Neutrophil (primary cell): Measurements from ENCODE around the gene CNDP1.

Source experiments
- H3K27ac ChIP-seq: fragments of 200-600 bp; sonication (generic); 2 replicates; pipeline ENCODE4 v1.5.1; 2016; ENCODE audit warnings: mild to moderate bottlenecking, moderate library complexity
- H3K27me3 ChIP-seq: fragments of 200-600 bp; sonication (generic); 2 replicates; pipeline ENCODE4 v1.6.0; 2016; ENCODE audit warnings: mild to moderate bottlenecking
- H3K36me3 ChIP-seq: fragments of 200-600 bp; sonication (generic); 2 replicates; pipeline ENCODE4 v1.5.1; 2017
- H3K4me1 ChIP-seq, 2 experiments: fragments of 200-600 bp in 1 of 2; sonication (generic) in 1 of 2; 1 replicate in 1 of 2; 2 replicates in 1 of 2; pipeline versions ENCODE4 v1.5.1 to v1.6.1; 2013 to 2016; ENCODE audit warnings: low read depth in 1 of 2, low read length in 1 of 2, mild to moderate bottlenecking in 1 of 2, moderate library complexity in 1 of 2; ENCODE audit not compliant: control insufficient read depth in 1 of 2, insufficient read depth in 1 of 2
- H3K4me3 ChIP-seq, 2 experiments: fragments of 200-600 bp in 1 of 2; sonication (generic) in 1 of 2; 1 replicate in 1 of 2; 2 replicates in 1 of 2; pipeline ENCODE4 v1.5.1; 2013 to 2016; ENCODE audit warnings: low read depth in 1 of 2, low read length in 1 of 2, mild to moderate bottlenecking in 1 of 2, moderate library complexity in 1 of 2
- H3K9me3 ChIP-seq: fragments of 200-600 bp; sonication (generic); 2 replicates; pipeline ENCODE4 v1.5.1; 2016
- TF ChIP-seq, protein P1 (sequence below): fragments of 200-600 bp; sonication (generic); IDR thresholded peaks from 2 replicates; pipeline ENCODE4 v1.5.1; 2016; ENCODE audit warnings: antibody characterized with exemption

Gene CNDP1

DNA sequence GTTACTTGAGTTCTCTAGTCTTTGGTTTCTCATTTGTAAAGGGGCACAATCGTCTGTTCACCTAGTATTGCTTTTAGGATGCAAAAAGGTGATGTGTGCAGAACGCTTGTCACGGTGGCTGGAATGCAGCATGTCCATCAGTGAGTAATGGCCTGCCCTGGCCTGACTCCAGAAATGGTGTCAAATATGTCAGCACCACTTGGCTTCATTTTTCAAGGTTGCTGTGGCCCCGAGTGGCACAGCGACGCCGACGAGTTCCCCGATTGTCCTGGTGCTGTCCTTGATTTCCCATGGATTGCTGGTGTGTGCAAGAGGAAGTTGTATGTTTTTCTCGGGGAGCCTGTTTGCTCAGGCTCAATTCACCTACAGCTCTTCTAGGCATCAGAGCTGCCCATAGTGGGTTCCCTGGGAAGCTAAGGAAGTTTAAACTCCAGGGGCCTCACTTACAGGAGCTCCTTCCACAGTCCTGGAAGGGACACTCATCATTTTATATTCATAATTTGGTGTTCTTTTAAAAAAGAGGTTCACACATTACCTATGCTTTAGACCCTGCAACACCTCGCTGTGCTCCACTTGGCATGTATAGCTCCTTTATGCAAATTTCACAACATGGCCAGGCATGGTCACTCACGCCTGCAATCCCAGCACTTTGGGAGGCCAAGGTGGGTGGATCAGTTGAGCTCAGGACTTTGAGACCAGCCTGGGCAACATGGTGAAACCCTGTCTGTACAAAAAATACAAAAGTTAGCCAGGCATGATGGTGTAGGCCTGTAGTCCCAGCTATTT lies 37.8 kb downstream of the CNDP1 start:
- Histone ChIP-seq H3K27me3 (peaks cover 5% of the 10 kb centered on the region), H3K4me1 (peaks cover 16 to 21% of the 10 kb centered on the region in 2 experiments), H3K36me3 (no peaks in the 10 kb centered on the region), H3K27ac (no peak overlapping the region), H3K9me3 (no peaks in the 10 kb centered on the region), H3K4me3 (no peak overlapping the region)
- TF ChIP-seq, protein P1, sequence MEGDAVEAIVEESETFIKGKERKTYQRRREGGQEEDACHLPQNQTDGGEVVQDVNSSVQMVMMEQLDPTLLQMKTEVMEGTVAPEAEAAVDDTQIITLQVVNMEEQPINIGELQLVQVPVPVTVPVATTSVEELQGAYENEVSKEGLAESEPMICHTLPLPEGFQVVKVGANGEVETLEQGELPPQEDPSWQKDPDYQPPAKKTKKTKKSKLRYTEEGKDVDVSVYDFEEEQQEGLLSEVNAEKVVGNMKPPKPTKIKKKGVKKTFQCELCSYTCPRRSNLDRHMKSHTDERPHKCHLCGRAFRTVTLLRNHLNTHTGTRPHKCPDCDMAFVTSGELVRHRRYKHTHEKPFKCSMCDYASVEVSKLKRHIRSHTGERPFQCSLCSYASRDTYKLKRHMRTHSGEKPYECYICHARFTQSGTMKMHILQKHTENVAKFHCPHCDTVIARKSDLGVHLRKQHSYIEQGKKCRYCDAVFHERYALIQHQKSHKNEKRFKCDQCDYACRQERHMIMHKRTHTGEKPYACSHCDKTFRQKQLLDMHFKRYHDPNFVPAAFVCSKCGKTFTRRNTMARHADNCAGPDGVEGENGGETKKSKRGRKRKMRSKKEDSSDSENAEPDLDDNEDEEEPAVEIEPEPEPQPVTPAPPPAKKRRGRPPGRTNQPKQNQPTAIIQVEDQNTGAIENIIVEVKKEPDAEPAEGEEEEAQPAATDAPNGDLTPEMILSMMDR, result no peak

GRCh38 chr18:74573053-74573452 lies 38.8 kb downstream of the CNDP1 start:
- Histone ChIP-seq H3K9me3 (no peaks in the 10 kb centered on the region), H3K4me3 (no peak overlapping the region), H3K27me3 (peaks cover 5% of the 10 kb centered on the region), H3K4me1 (peaks cover 11 to 17% of the 10 kb centered on the region in 2 experiments), H3K27ac (no peak overlapping the region), H3K36me3 (no peaks in the 10 kb centered on the region)
- TF ChIP-seq, protein P1, result no peak

DNA sequence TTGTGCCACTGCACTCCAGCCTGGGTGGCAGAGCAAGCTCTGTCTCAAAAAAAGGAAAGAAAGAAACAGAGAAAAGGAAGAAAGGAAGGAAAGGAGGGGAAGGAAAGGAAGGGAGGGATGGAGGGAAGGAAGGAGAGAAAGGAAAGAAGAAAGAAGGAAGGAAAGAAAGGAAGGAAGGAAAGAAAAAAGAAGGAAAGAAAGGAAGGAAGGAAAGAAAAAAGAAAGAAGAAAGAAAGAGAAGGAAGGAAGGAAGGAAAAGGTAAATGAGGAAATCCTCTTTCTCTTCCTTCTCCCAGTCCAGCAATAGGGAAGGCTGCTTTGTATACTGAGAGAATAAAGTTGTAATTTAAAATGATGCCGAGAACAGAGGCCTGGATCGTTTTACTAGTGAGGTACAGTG lies 40.6 kb downstream of the CNDP1 start:
- H3K4me3 ChIP-seq, result no peak overlapping the region
- no peaks in the 10 kb centered on the region for H3K27me3 ChIP-seq

GRCh38 chr18:74577019-74577418 lies 42.7 kb downstream of the CNDP1 start:
- TF ChIP-seq, protein P1, result no peak
- Histone ChIP-seq H3K9me3 (no peaks in the 10 kb centered on the region), H3K27me3 (no peaks in the 10 kb centered on the region), H3K27ac (no peak overlapping the region), H3K4me1 (peaks cover 15 to 23% of the 10 kb centered on the region in 2 experiments), H3K4me3 (no peak overlapping the region), H3K36me3 (no peaks in the 10 kb centered on the region)

More for the DNA sequence above, 40.6 kb downstream of the CNDP1 start:
- H3K9me3 ChIP-seq, result no peaks in the 10 kb centered on the region
- no peak overlapping the region for H3K27ac ChIP-seq
- peaks cover 6 to 11% of the 10 kb centered on the region in 2 experiments for H3K4me1 ChIP-seq
- H3K36me3 ChIP-seq, result no peaks in the 10 kb centered on the region
- TF ChIP-seq, protein P1, result no peak

GRCh38 chr18:74579496-74580065 lies 45.3 kb downstream of the CNDP1 start:
- TF ChIP-seq, protein P1, result no peak
- no peaks in the 10 kb centered on the region for H3K9me3 ChIP-seq
- H3K36me3 ChIP-seq, result no peaks in the 10 kb centered on the region
- H3K4me1 ChIP-seq, result peaks cover 31 to 34% of the 10 kb centered on the region in 2 experiments
- no peak overlapping the region for H3K27ac ChIP-seq
- H3K4me3 ChIP-seq, result no peak overlapping the region
- H3K27me3 ChIP-seq, result no peaks in the 10 kb centered on the region
